ENCODE measurements around the gene C2orf72.
"Not testable (repeated sequence)": the region's sequence is repeated elsewhere in the genome, so short reads cannot be mapped to it uniquely, and the experiment has no call there.

The C2orf72 gene

DNA sequence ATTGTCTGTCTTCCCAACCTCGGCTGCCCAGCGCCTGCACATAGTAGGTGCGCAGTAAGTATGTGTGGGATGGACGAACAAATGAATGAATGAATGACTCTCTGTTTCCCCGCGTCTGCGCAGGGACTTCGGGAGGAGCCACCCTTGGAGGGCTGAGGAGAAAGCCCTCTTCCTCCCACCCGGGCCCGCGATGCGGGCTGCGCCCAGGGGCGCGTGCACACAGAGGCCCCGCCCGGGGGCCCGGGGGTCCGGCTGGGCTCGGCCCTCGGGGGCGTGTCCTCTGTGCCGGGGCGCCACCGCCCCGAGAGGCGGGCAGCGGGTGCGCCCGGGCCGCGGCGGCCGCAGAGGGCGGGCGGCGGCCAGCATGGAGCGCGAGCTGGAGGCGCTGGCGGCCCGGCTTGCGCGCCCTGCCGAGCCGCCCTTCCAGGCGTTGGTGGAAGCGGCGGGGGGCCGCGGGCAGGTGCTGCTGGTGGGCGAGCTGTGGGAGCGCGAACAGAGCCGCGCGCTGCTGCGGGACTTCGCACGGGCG lies at the start of gene C2orf72:
Gene C2orf72 (plus strand): TSS at position 322 of the 529 bp plus-strand sequence. CDS start 43 bp downstream, at position 365.
- peak; percentile 56 for DNase-seq

- no peak for DNase-seq
Observed at GRCh38 chr2:230989731-230990130, 47.6 kb upstream of the C2orf72 start.

DNA sequence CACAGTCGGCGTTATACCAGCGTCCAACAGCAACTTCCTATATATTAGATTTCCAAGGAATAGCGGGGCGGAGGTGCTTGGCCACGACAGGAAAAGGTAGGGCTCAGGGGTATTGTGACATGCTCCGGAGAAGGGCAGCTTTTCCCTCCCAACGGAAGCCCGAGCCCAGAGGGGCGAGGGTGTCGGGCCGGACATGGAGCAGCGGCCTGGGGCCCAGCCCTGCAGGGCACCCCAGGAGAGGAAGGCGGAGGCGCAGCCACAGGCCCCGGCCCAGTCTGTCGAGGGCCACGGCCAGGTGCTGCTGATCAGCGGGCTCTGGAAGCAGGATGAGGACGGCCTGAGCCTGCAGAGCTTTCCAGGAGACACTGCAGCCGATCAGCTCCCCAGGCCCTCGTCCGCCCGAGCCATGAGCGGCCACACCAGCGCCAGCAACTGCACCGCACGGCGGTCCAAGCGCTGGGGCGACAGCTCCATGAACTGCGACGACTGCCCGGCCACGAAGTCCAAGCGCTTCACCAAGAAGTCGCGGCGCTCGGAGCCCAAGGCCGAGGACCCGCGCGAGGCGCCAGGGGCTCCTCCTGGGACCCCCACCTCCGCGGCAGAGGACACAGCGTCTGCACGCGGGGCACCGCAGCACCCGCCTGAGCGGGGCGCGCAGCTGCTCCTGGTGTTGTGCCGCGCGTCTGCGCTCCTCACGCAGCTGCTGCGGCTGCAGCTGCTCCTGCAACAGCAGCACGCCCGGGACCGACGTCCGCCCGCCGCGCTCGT lies 47.0 kb upstream of the C2orf72 start:
- DNase-seq = no peak

GRCh38 chr2:230990899-230991150 lies 46.5 kb upstream of the C2orf72 start:
- no peak for DNase-seq

DNA sequence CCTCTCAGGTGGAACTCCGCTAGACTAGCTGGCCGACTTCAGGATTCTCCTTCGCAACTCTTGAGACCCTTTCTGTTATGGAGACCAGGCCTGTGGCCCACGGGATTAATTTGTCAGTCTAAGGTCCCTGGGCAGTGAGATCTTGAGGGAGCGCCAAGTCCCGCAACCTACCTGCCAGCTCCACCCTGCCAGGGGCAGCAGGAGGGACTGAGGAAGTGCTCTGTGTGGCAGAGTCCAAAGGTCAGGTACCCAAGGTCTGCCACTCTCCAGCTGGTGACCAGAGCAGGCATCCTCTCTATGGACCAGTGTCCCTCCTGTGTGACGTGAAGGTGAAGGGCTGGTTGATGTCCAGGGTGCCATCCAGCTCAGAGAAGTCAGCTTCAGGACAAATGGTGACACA lies 45.7 kb upstream of the C2orf72 start:
- no peak for DNase-seq

GRCh38 chr2:230995821-230996220 lies 41.5 kb upstream of the C2orf72 start, which contains the start of gene SPATA3:
TSS of gene SPATA3 (plus strand) at chr2:230996121. CDS start at chr2:230996234, 113 bp downstream.
- no peak for DNase-seq

- no peak for DNase-seq
Observed at GRCh38 chr2:230996661-230997060, 40.7 kb upstream of the C2orf72 start.

- DNase-seq = no peak
Observed at GRCh38 chr2:230998882-230999281, 38.4 kb upstream of the C2orf72 start.

- DNase-seq = no peak
Observed at GRCh38 chr2:230999477-230999876, 37.8 kb upstream of the C2orf72 start.

- no peak for DNase-seq
Observed at GRCh38 chr2:231000211-231000904, 37.0 kb upstream of the C2orf72 start.

- no peak for DNase-seq
Observed at GRCh38 chr2:231001036-231001435, 36.3 kb upstream of the C2orf72 start.

DNA sequence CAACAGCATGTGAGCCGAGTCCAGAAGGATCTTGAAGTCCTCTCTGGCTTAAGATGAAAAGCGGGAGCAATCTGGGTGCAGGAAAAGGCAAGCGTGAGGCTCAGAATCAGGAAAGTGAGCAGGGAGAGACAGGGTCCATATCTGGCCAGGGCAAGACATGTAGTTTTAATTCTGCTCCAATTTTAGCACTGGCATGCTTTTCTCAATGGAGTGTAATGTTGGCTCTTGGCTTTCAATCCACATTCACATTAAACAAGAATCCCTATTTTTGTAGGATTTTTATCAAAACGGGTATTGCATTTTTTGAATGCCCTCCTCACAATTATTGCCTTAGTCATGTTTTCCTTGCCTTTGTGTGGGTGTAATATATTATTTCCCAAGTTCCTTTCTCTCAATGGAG lies 35.4 kb upstream of the C2orf72 start:
- no peak for DNase-seq

DNA sequence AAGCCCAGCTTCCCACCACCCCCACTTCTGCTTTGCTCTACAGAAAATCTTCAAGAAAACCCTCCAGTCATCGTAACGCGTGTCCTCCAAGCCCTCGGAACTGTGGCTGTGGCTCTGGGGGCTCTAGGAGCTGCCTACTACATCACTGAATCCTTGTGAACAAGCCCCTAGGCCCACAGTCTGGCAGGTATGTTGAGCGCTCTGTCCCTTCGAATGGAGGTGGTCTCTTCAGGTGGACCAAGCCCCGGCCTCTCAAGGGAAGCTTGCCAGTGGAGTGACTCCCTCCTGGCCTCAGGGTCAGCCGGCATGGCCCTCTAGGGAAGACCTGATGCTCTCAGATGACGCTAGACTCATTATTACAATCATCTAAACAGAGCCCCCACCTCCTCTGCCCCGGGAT lies 34.7 kb upstream of the C2orf72 start:
- no peak for DNase-seq

DNA sequence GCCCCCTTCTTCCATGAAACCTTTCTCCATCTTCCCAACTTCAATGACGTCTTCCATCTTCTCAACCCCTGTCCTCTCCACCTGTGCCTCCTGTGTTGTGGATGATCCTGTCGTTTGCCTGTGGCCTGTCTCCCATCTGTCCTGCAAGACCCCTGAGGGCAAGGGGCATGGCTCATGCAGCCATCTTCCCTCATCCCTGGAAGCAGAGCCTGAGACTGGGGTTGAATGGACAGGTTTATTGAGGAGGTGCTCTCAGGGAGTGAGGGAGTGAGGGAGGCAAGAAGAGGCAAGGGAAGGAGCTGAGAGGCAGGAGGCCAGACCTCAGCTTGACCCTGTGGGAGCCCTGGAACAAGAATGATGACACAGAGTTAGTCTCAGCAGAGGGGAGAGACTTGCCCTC lies 34.1 kb upstream of the C2orf72 start:
- no peak for DNase-seq

DNA sequence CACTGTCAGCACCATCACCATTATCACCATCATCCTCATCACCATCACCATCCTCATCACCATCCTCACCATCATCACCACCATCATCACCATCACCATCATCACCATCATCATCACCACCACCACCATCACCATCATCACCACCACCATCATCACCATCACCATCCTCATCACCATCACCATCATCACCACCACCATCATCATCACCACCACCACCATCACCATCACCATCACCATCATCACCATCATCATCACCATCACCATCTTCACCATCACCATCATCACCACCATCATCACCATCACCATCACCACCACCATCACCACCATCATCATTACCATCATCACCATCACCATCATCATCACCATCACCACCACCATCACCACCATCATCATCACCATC lies 32.4 kb upstream of the C2orf72 start:
- DNase-seq = not testable (repeated sequence)

- no peak for DNase-seq
Observed at GRCh38 chr2:231007286-231008098, 29.8 kb upstream of the C2orf72 start.

DNA sequence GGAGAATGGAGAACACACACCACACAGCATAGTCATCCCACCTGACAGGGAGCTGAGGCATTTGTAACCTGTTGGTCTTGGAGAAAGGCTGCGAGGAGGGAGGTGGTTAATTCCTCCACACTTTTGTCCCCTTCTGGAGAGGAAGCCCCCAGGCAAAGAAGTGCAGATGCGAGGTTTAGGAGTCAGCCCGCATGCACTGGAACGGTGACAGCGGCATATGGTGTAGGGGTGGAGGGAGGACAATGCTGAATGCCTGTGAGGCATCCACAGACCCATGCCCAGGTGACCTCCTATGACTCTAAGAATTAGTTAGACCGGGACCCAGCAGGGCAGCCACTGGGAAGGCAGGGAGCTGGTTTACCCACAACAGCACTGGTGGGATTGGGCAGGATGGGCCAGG lies 29.2 kb upstream of the C2orf72 start:
- DNase-seq = no peak

GRCh38 chr2:231009236-231009919 lies 27.9 kb upstream of the C2orf72 start:
- no peak for DNase-seq

GRCh38 chr2:231010201-231010730 lies 27.1 kb upstream of the C2orf72 start:
- DNase-seq = no peak

DNA sequence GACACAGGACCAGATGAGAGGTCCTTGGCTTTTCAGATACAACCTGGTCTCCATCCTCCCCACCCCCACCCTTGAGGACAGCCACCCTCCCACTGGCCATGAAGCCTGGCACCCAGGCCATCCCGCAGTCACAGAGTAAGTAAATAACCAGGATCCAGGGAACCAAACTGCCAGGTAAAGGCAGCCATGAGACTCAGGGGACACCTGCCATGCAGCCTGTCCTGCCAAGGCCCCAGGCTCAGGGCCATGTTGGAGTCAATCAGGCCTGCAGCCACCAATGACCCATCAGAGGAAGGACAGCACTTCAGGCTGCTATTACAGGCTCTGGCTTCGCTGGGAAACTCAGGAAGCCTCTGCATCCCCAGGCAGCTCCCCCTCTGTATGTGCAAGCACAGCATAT lies 25.8 kb upstream of the C2orf72 start:
- no peak for DNase-seq

DNA sequence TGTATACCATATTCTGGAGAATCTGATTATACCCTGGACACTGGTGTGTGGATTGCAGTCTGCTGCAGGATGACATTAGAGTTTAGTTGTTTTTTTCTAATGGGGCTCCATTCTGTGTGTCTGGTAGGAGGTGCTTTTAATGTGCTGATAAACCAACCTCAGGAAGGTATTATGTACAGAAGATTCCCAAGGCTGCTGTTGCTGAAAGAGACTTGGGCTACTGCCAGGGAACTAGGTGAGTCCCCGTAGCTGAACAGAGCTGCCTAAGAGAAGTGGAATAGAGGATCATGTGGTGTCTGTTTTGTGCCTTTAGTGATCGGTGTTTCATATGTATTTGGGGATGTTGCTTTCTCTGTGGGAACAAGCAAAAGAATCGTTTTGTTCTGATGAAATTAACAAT lies 24.9 kb upstream of the C2orf72 start:
- no peak for DNase-seq

GRCh38 chr2:231013820-231014219 lies 23.5 kb upstream of the C2orf72 start:
- no peak for DNase-seq

- DNase-seq = no peak
Observed at GRCh38 chr2:231015478-231015877, 21.8 kb upstream of the C2orf72 start.

All from NCI-H146 (cell line).